Measurements from ENCODE around the gene C16orf96.

DNA sequence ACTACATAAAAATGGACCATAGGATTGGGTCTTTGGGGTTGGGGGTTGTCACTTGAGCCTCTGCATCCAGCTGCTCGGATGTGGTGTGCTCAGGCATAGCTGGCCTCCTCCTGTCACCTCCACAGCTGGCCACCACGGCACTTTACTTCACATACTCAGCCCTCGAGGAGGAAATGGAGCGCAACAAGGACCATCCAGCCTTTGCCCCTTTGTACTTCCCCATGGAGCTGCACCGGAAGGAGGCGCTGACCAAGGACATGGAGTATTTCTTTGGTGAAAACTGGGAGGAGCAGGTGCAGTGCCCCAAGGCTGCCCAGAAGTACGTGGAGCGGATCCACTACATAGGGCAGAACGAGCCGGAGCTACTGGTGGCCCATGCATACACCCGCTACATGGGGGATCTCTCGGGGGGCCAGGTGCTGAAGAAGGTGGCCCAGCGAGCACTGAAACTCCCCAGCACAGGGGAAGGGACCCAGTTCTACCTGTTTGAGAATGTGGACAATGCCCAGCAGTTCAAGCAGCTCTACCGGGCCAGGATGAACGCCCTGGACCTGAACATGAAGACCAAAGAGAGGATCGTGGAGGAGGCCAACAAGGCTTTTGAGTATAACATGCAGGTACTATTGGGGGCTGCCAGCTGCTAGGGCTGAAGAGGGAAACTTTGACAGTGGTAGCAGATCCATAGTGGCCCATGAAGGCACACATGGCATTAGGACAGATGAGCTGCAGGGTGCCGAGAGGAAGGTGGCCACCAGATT is 48.4 kb upstream of the C16orf96 start:
- no peak for TF ChIP-seq EZH2phosphoT487 (IDR thresholded peaks at IDR 0.05; ENCODE audit: low read depth)
- TF ChIP-seq, protein P1, sequence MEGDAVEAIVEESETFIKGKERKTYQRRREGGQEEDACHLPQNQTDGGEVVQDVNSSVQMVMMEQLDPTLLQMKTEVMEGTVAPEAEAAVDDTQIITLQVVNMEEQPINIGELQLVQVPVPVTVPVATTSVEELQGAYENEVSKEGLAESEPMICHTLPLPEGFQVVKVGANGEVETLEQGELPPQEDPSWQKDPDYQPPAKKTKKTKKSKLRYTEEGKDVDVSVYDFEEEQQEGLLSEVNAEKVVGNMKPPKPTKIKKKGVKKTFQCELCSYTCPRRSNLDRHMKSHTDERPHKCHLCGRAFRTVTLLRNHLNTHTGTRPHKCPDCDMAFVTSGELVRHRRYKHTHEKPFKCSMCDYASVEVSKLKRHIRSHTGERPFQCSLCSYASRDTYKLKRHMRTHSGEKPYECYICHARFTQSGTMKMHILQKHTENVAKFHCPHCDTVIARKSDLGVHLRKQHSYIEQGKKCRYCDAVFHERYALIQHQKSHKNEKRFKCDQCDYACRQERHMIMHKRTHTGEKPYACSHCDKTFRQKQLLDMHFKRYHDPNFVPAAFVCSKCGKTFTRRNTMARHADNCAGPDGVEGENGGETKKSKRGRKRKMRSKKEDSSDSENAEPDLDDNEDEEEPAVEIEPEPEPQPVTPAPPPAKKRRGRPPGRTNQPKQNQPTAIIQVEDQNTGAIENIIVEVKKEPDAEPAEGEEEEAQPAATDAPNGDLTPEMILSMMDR (IDR thresholded peaks at IDR 0.05; ENCODE audit: low read depth, low read length): no peak
